ENCODE measurements around the gene IRGQ. TPM values are rescaled to one million over a fixed set of nuclear protein-coding genes. Genes with fewer than 3 reads are reported as not detected.
"Not testable (repeated sequence)": the region's sequence is repeated elsewhere in the genome, so short reads cannot be mapped to it uniquely, and the experiment has no call there.

The IRGQ gene
- total RNA-seq, 1 donor from 2014 or later: 19.5 TPM

GRCh38 chr19:43607238-43608205, 11.6 kb upstream of the IRGQ start:
- no peak for FAIRE-seq
- H3K36me3 ChIP-seq (ENCODE audit: control insufficient read depth, insufficient read depth, low read length): peaks cover 1% of the 10 kb centered on the region
- TF ChIP-seq CTCF (IDR thresholded peaks at IDR 0.05; ENCODE audit: insufficient read depth, low read length, severe bottlenecking): no peak
- H3K27me3 ChIP-seq (ENCODE audit: control insufficient read depth, insufficient read depth, low read length): no peaks in the 10 kb centered on the region
- no peak for DNase-seq (ENCODE audit: low read depth)
- H3K4me3 ChIP-seq (ENCODE audit: low read depth, low read length): no peak overlapping the region

- no peak overlapping the region for H3K4me3 ChIP-seq (ENCODE audit: low read depth, low read length)
- no peaks in the 10 kb centered on the region for H3K27me3 ChIP-seq (ENCODE audit: control insufficient read depth, insufficient read depth, low read length)
- no peak for TF ChIP-seq CTCF (IDR thresholded peaks at IDR 0.05; ENCODE audit: insufficient read depth, low read length, severe bottlenecking)
- DNase-seq (ENCODE audit: low read depth): peak; percentile 67
- FAIRE-seq: no peak
- peaks cover 1% of the 10 kb centered on the region for H3K36me3 ChIP-seq (ENCODE audit: control insufficient read depth, insufficient read depth, low read length)
Measured at GRCh38 chr19:43606569-43607229, 10.8 kb upstream of the IRGQ start.

- no peak for FAIRE-seq
- no peak overlapping the region for H3K4me3 ChIP-seq (ENCODE audit: low read depth, low read length)
- no peak for TF ChIP-seq CTCF (IDR thresholded peaks at IDR 0.05; ENCODE audit: insufficient read depth, low read length, severe bottlenecking)
Measured at GRCh38 chr19:43605875-43606568, 10.1 kb upstream of the IRGQ start.

GRCh38 chr19:43600326-43600725, 4.4 kb upstream of the IRGQ start:
- H3K4me3 ChIP-seq (ENCODE audit: low read depth, low read length); H3K27me3 ChIP-seq (ENCODE audit: control insufficient read depth, insufficient read depth, low read length); FAIRE-seq; DNase-seq (ENCODE audit: low read depth): not testable (repeated sequence)
- H3K36me3 ChIP-seq (ENCODE audit: control insufficient read depth, insufficient read depth, low read length): peaks cover 14% of the 10 kb centered on the region

More at GRCh38 chr19:43605875-43606568, 10.1 kb upstream of the IRGQ start:
- H3K27me3 ChIP-seq (ENCODE audit: control insufficient read depth, insufficient read depth, low read length): no peaks in the 10 kb centered on the region
- DNase-seq (ENCODE audit: low read depth): no peak
- peaks cover 3% of the 10 kb centered on the region for H3K36me3 ChIP-seq (ENCODE audit: control insufficient read depth, insufficient read depth, low read length)

- no peaks in the 10 kb centered on the region for H3K27me3 ChIP-seq (ENCODE audit: control insufficient read depth, insufficient read depth, low read length)
- DNase-seq (ENCODE audit: low read depth) (no peak), FAIRE-seq (no peak)
- no peak for TF ChIP-seq CTCF (IDR thresholded peaks at IDR 0.05; ENCODE audit: insufficient read depth, low read length, severe bottlenecking)
- H3K36me3 ChIP-seq (ENCODE audit: control insufficient read depth, insufficient read depth, low read length): peaks cover 14% of the 10 kb centered on the region
- H3K4me3 ChIP-seq (ENCODE audit: low read depth, low read length): no peak overlapping the region
Measured at GRCh38 chr19:43599635-43600295, 3.8 kb upstream of the IRGQ start.
